B cell (primary cell): ENCODE data around the gene KLF7. TPM values are rescaled to one million over a fixed set of nuclear protein-coding genes. Genes with fewer than 3 reads are reported as not detected.
A peak's percentile ranks its signal among the peaks of the same experiment; 100 is the strongest.

Source experiments
- ATAC-seq: fragments of 200-7000 bp; cut with Tn5 transposase; one replicate; pipeline ENCODE4 v1.10.0; 2021; ENCODE audit warnings: low read depth, mild to moderate bottlenecking, moderate number of reproducible peaks, moderate library complexity
- CTCF ChIA-PET: fragments of 350-600 bp; sonication (Branson Sonifier 250); formaldehyde crosslinking; loops from one replicate; lab custom pipeline; 2021; ENCODE audit warnings: antibody characterized with exemption, inconsistent platforms; lab: Charles Lee
- POLR2A ChIA-PET: fragments of 350-600 bp; sonication (Branson Sonifier 250); formaldehyde crosslinking; loops from one replicate; lab custom pipeline; 2021; ENCODE audit warnings: antibody characterized with exemption; lab: Charles Lee
- DNase-seq: peaks from one replicate; pipeline ENCODE4 v3.0.0; 2013
- H2AFZ ChIP-seq: 2 replicates; pipeline ENCODE4 v1.6.1; 2012; ENCODE audit warnings: mild to moderate bottlenecking, low read depth, low read length; ENCODE audit not compliant: insufficient read depth, poor library complexity, severe bottlenecking
- H3K27ac ChIP-seq, 2 donors: 1 replicate in 1 of 2; 2 replicates in 1 of 2; pipeline ENCODE4 v1.5.1; 2012 to 2013; ENCODE audit warnings: low read length in 2 of 2, mild to moderate bottlenecking in 2 of 2, moderate library complexity in 1 of 2
- H3K27me3 ChIP-seq, 4 experiments: fragments of 200-600 bp in 1 of 4; sonication (generic) in 1 of 4; replicated peaks in 1 of 4; 1 replicate in 2 of 4; 2 replicates in 2 of 4; pipeline versions ENCODE4 v1.6.1 to v1.7.0; 2013 to 2016; ENCODE audit warnings: low read length in 3 of 4, mild to moderate bottlenecking in 2 of 4, mixed read lengths in 1 of 4, moderate library complexity in 1 of 4; ENCODE audit not compliant: insufficient read depth in 4 of 4, control insufficient read depth in 3 of 4; ENCODE audit errors: control extremely low read depth in 1 of 4
- H3K36me3 ChIP-seq, 2 experiments: replicated peaks in 1 of 2; 1 replicate in 1 of 2; 2 replicates in 1 of 2; pipeline versions ENCODE4 v1.6.1 to v1.7.1; 2013; ENCODE audit warnings: low read length in 1 of 2; ENCODE audit not compliant: insufficient read depth in 2 of 2, control insufficient read depth in 1 of 2; ENCODE audit errors: control extremely low read depth in 1 of 2, extremely low read depth in 1 of 2
- H3K4me1 ChIP-seq, 2 donors: fragments of 200-600 bp in 1 of 2; sonication (generic) in 1 of 2; 1 replicate in 1 of 2; 2 replicates in 1 of 2; pipeline versions ENCODE4 v1.5.1 to v1.6.1; 2013 to 2017; ENCODE audit warnings: low read length in 2 of 2; ENCODE audit not compliant: control insufficient read depth in 2 of 2, insufficient read depth in 2 of 2
- H3K4me2 ChIP-seq: replicated peaks from 2 replicates; pipeline ENCODE3; 2012; ENCODE audit warnings: mild to moderate bottlenecking, low read depth, low read length; ENCODE audit not compliant: poor library complexity, severe bottlenecking
- H3K4me3 ChIP-seq, 5 experiments: fragments of 200-600 bp in 1 of 5; sonication (generic) in 1 of 5; 1 replicate in 3 of 5; 2 replicates in 2 of 5; pipeline versions ENCODE4 v1.5.1 to v1.7.0; 2011 to 2016; ENCODE audit warnings: low read length in 4 of 5, mild to moderate bottlenecking in 4 of 5, low read depth in 2 of 5, control low read depth in 1 of 5, moderate library complexity in 1 of 5; ENCODE audit not compliant: insufficient read depth in 1 of 5; ENCODE audit errors: control extremely low read depth in 1 of 5, extremely low read depth in 1 of 5
- H3K79me2 ChIP-seq: fragments of 200-600 bp; sonication (generic); one replicate; pipeline ENCODE4 v1.6.0; 2016; ENCODE audit warnings: low read length; ENCODE audit not compliant: control insufficient read depth, insufficient read depth
- H3K9ac ChIP-seq: fragments of 200-600 bp; sonication (generic); 2 replicates; pipeline ENCODE4 v1.6.1; 2017; ENCODE audit warnings: mild to moderate bottlenecking, low read length, moderate library complexity
- H3K9me3 ChIP-seq, 3 donors: one replicate each; pipeline versions ENCODE4 v1.6.1 to v1.7.1; 2013; ENCODE audit warnings: low read length in 2 of 3; ENCODE audit not compliant: control insufficient read depth in 2 of 3, insufficient read depth in 1 of 3; ENCODE audit errors: control extremely low read depth in 1 of 3
- H4K20me1 ChIP-seq: 2 replicates; pipeline ENCODE4 v1.6.0; 2012; ENCODE audit warnings: mild to moderate bottlenecking, low read length; ENCODE audit not compliant: insufficient read depth, control insufficient read depth, poor library complexity, severe bottlenecking
- H3K27ac Mint-ChIP-seq: one replicate; pipeline ENCODE4 v1.8.0; 2021; ENCODE audit warnings: mixed read lengths
- H3K27me3 Mint-ChIP-seq: one replicate; pipeline ENCODE4 v1.8.0; 2021; ENCODE audit warnings: mixed read lengths
- H3K4me1 Mint-ChIP-seq: one replicate; pipeline ENCODE4 v1.8.0; 2021; ENCODE audit warnings: mixed read lengths
- H3K4me3 Mint-ChIP-seq: one replicate; pipeline ENCODE4 v1.8.0; 2021; ENCODE audit warnings: mixed read lengths
- H3K9me3 Mint-ChIP-seq: one replicate; pipeline ENCODE4 v1.8.0; 2022; ENCODE audit warnings: mixed read lengths; ENCODE audit not compliant: insufficient read depth
- EZH2 ChIP-seq: IDR thresholded peaks from 2 replicates; pipeline ENCODE4 v1.6.1; 2012; ENCODE audit warnings: borderline replicate concordance, low read depth, mild to moderate bottlenecking, moderate library complexity, low read length; ENCODE audit not compliant: insufficient read depth, poor library complexity, severe bottlenecking
- WGBS: methylation state at CpG from one replicate; pipeline ENCODE4 v1.1.5; 2013; ENCODE audit warnings: missing lambda C conversion rate; ENCODE audit not compliant: insufficient coverage; 5-methylcytosine and 5-hydroxymethylcytosine counted together
- intact Hi-C: fragments of 100-400 bp; cut with micrococcal nuclease; formaldehyde crosslinking; loops from one replicate; pipeline ENCODE4 v1.10.0; 2022
- polyA plus RNA-seq: library from polyadenylated mRNA; depleted of rRNA; stranded (reverse); fragments of >200 nt; gene quantifications from 2 replicates; pipeline ENCODE4 v1.2.3, GENCODE V29; 2012
- total RNA-seq, 2 donors: library from RNA; stranded (reverse); fragments of 120-200 nt in 1 of 2; gene quantifications; 1 replicate in 1 of 2; 2 replicates in 1 of 2; pipeline versions ENCODE4 v1.2.3 to v1.2.4, GENCODE V29; 2013 to 2022
- TF ChIP-seq, protein P1 (sequence below): fragments of 200-600 bp; IDR thresholded peaks from one replicate; pipeline ENCODE4 v1.8.0; 2022; ENCODE audit warnings: antibody characterized with exemption, mild to moderate bottlenecking

Gene KLF7
- total and polyA plus RNA-seq, 2 donors (not counting 1 experiment from before 2014, with no cell fraction given), result 46.2 to 93.2 TPM

DNA sequence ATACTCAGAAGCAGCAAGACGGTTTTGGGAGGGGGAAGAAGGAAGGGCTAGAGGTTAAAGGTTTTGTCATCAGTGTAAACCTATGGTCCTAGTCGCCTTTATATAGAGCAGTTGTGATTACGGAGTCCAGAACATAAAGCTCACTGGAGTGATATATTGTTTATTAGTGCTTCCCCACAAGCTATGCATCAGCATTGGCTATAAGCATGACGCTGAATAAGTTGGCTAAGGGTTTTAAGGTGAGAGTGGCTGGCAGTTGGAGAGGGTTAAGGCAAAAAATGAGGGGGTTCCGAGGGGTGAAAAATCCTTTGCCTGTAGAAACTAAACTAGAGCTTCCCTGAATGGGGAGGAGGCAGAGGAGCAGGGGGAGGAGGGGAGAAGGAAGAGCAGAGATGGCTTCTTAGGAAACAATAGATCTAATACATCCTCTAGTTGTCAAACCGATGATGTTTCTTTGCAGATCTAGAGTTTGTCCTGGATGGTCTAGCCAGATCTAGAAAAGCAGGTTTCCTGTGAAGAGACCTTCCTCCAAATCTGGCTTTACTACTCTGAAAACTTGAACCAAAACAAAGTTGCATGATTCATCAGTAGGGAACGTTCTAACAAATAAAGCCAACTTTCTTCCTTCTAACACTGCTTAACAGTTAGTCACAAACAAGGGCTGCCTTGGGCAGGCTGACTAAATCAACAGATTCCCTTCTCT, 2.5 kb downstream of the KLF7 start:
- peak overlapping the region; percentile 92 for H3K4me2 ChIP-seq

More for the DNA sequence above, 2.5 kb downstream of the KLF7 start:
- intact Hi-C loops, result loop anchor here (5.0 to 10.0 kb wide), 4 partner anchors 36 to 1092 kb away; partner anchors contain the start of gene IDH1
- Histone ChIP-seq H3K4me1 (peaks cover 36 to 41% of the 10 kb centered on the region in 2 donors), H3K27me3 (no peaks in the 10 kb centered on the region), H3K79me2 (peaks cover 74% of the 10 kb centered on the region), H2AFZ (no peak overlapping the region), H3K27ac (peak overlapping the region in 1 of 2 donors; percentile 99), H3K4me3 (peak overlapping the region in 4 of 5 experiments; percentile 84 to 97 (median 92)), H4K20me1 (peaks cover 22% of the 10 kb centered on the region), H3K36me3 (no peaks in the 10 kb centered on the region), H3K9ac (peak overlapping the region; percentile 95), H3K9me3 (no peaks in the 10 kb centered on the region)
- 34% methylated on average over 2 of the region's 7 CpGs for WGBS
- ChIA-PET CTCF (interaction anchor here (0.6 to 7.4 kb wide), 2 partner anchors 21 to 189 kb away, joined by 3 to 92 read pairs; no protein-coding TSS in a partner anchor), POLR2A (interaction anchor here (0.6 to 1.5 kb wide), 3 partner anchors 8 to 368 kb away, joined by 3 to 5 read pairs (median 5); no protein-coding TSS in a partner anchor)
- peak overlapping the region; percentile 98 for H3K4me3 Mint-ChIP-seq
- DNase-seq (no peak), ATAC-seq (no peak)
- no peaks in the 10 kb centered on the region for H3K27me3 Mint-ChIP-seq
- peaks cover 65% of the 10 kb centered on the region for H3K4me1 Mint-ChIP-seq
- TF ChIP-seq, protein P1, sequence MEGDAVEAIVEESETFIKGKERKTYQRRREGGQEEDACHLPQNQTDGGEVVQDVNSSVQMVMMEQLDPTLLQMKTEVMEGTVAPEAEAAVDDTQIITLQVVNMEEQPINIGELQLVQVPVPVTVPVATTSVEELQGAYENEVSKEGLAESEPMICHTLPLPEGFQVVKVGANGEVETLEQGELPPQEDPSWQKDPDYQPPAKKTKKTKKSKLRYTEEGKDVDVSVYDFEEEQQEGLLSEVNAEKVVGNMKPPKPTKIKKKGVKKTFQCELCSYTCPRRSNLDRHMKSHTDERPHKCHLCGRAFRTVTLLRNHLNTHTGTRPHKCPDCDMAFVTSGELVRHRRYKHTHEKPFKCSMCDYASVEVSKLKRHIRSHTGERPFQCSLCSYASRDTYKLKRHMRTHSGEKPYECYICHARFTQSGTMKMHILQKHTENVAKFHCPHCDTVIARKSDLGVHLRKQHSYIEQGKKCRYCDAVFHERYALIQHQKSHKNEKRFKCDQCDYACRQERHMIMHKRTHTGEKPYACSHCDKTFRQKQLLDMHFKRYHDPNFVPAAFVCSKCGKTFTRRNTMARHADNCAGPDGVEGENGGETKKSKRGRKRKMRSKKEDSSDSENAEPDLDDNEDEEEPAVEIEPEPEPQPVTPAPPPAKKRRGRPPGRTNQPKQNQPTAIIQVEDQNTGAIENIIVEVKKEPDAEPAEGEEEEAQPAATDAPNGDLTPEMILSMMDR, result no peak
- TF ChIP-seq EZH2, result no peak
- no peaks in the 10 kb centered on the region for H3K9me3 Mint-ChIP-seq
- peak overlapping the region; percentile 99 for H3K27ac Mint-ChIP-seq
